HepG2 (cell line): Measurements from ENCODE around the gene ZFTA. TPM values are rescaled to one million over a fixed set of nuclear protein-coding genes. Genes with fewer than 3 reads are reported as not detected.
A peak's percentile ranks its signal among the peaks of the same experiment; 100 is the strongest.

Experiments used
- BCL6 ChIP-seq: IDR thresholded peaks from 2 replicates; pipeline ENCODE4 v1.6.1; 2016; ENCODE audit warnings: missing genetic modification reagents, missing compliant biosample characterization
- HDAC6 ChIP-seq: fragments of 200-600 bp; sonication (generic); IDR thresholded peaks from 2 replicates; pipeline ENCODE4 v1.7.0; 2017; ENCODE audit warnings: mild to moderate bottlenecking, antibody characterized with exemption, low read length, low read depth
- HNRNPH1 ChIP-seq: fragments of 200-400 bp; formaldehyde crosslinking; optimal IDR thresholded peaks from 2 replicates; pipeline ENCODE3; 2017; ENCODE audit warnings: mild to moderate bottlenecking, low read depth, low read length
- HOXA5 ChIP-seq: sonication (generic); formaldehyde crosslinking; IDR thresholded peaks from 2 replicates; pipeline ENCODE4 v1.4.0; 2020; ENCODE audit warnings: missing genetic modification reagents
- NR3C1 ChIP-seq: sonication (generic); formaldehyde crosslinking; IDR thresholded peaks from 2 replicates; pipeline ENCODE4 v1.4.0; 2020; ENCODE audit warnings: missing genetic modification reagents
- PHF21A ChIP-seq: sonication (generic); formaldehyde crosslinking; IDR thresholded peaks from 2 replicates; pipeline ENCODE4 v1.5.0; 2020; ENCODE audit warnings: mild to moderate bottlenecking, missing genetic modification reagents
- PTBP1 ChIP-seq: fragments of 200-400 bp; formaldehyde crosslinking; IDR thresholded peaks from 2 replicates; pipeline ENCODE4 v1.6.1; 2018; ENCODE audit warnings: low read length, low read depth; ENCODE audit not compliant: poor library complexity, severe bottlenecking
- RARA ChIP-seq: IDR thresholded peaks from 2 replicates; pipeline ENCODE4 v1.6.1; 2016; ENCODE audit warnings: missing genetic modification reagents, missing compliant biosample characterization
- SKIL ChIP-seq: sonication (generic); formaldehyde crosslinking; IDR thresholded peaks from 2 replicates; pipeline ENCODE4 v1.8.0; 2022; ENCODE audit warnings: missing genetic modification reagents, mild to moderate bottlenecking, moderate library complexity, borderline replicate concordance
- SRF ChIP-seq: IDR thresholded peaks from 2 replicates; pipeline ENCODE4 v1.6.1; 2011; ENCODE audit warnings: mild to moderate bottlenecking, low read depth, low read length, moderate library complexity
- SUZ12 ChIP-seq: fragments of 150-350 bp; IDR thresholded peaks from 2 replicates; pipeline ENCODE4 v1.6.1; 2014; ENCODE audit warnings: low read depth, low read length
- TBP ChIP-seq: sonication (generic); formaldehyde crosslinking; IDR thresholded peaks from 2 replicates; pipeline ENCODE4 v1.5.0; 2020; ENCODE audit warnings: missing genetic modification reagents
- TERF1 ChIP-seq: sonication (generic); formaldehyde crosslinking; IDR thresholded peaks from 2 replicates; pipeline ENCODE4 v1.8.0; 2022; ENCODE audit warnings: mild to moderate bottlenecking, missing genetic modification reagents, moderate library complexity
- THAP8 ChIP-seq: sonication (generic); formaldehyde crosslinking; IDR thresholded peaks from 2 replicates; pipeline ENCODE4 v1.5.1; 2020; ENCODE audit warnings: missing genetic modification reagents, mild to moderate bottlenecking, borderline replicate concordance
- TP53 ChIP-seq: sonication (generic); formaldehyde crosslinking; conservative IDR thresholded peaks from 2 replicates; pipeline ENCODE4 v1.4.0; 2020; ENCODE audit warnings: missing genetic modification reagents
- ZBTB21 ChIP-seq: sonication (generic); formaldehyde crosslinking; IDR thresholded peaks from 2 replicates; pipeline ENCODE4 v1.4.0; 2020; ENCODE audit warnings: missing genetic modification reagents
- ZNF432 ChIP-seq: sonication (generic); formaldehyde crosslinking; IDR thresholded peaks from 2 replicates; pipeline ENCODE4 v1.5.0; 2020; ENCODE audit warnings: missing genetic modification reagents, mild to moderate bottlenecking, borderline replicate concordance
- ZNF562 ChIP-seq: sonication (generic); formaldehyde crosslinking; IDR thresholded peaks from 2 replicates; pipeline ENCODE4 v1.8.0; 2022; ENCODE audit warnings: missing genetic modification reagents, borderline replicate concordance
- ZNF563 ChIP-seq: sonication (generic); formaldehyde crosslinking; IDR thresholded peaks from 2 replicates; pipeline ENCODE4 v1.8.0; 2022; ENCODE audit warnings: mild to moderate bottlenecking, moderate library complexity, missing genetic modification reagents
- ZNF576 ChIP-seq: sonication (generic); formaldehyde crosslinking; IDR thresholded peaks from 2 replicates; pipeline ENCODE4 v1.4.0; 2020; ENCODE audit warnings: mild to moderate bottlenecking, missing genetic modification reagents
- ZNF644 ChIP-seq: IDR thresholded peaks from 2 replicates; pipeline ENCODE4 v1.6.1; 2016; ENCODE audit warnings: low read depth
- ZNF678 ChIP-seq: sonication (generic); formaldehyde crosslinking; IDR thresholded peaks from 2 replicates; pipeline ENCODE4 v1.4.0; 2020; ENCODE audit warnings: mild to moderate bottlenecking, missing genetic modification reagents
- ZNF709 ChIP-seq: sonication (generic); formaldehyde crosslinking; IDR thresholded peaks from 2 replicates; pipeline ENCODE4 v1.5.0; 2020; ENCODE audit warnings: mild to moderate bottlenecking, missing genetic modification reagents
- ZNF780A ChIP-seq: sonication (generic); formaldehyde crosslinking; IDR thresholded peaks from 2 replicates; pipeline ENCODE4 v1.8.0; 2022; ENCODE audit warnings: mild to moderate bottlenecking, missing genetic modification reagents, moderate library complexity
- polyA plus RNA-seq, 8 experiments: library from polyadenylated mRNA; depleted of rRNA in 3 of 8; stranded (reverse) in 7 of 8; unstranded in 1 of 8; fragments of >200 nt; fragmentation: Illumina TruSeq in 4 of 8; extraction: Trizol in 4 of 8; gene quantifications; 2 replicates each; pipeline versions ENCODE4 v1.2.1 to v1.2.3, GENCODE V29; 2011 to 2016; ENCODE audit warnings: low read depth in 4 of 8, missing spikeins in 1 of 8, mixed read lengths in 1 of 8; ENCODE audit not compliant: insufficient read depth in 1 of 8
- total RNA-seq, 5 experiments: library from RNA; depleted of rRNA; stranded (reverse); fragments of >200 nt; fragmentation: Illumina TruSeq; extraction: Trizol; gene quantifications; 2 replicates each; pipeline ENCODE4 v1.2.3, GENCODE V29; 2016; ENCODE audit warnings: low read depth in 1 of 5
- TF ChIP-seq, protein P1 (sequence below): sonication (generic); formaldehyde crosslinking; IDR thresholded peaks from 2 replicates; pipeline ENCODE4 v1.8.1; 2023; ENCODE audit warnings: mild to moderate bottlenecking, moderate library complexity, missing genetic modification reagents
- TF ChIP-seq, protein P2 (sequence below): sonication (generic); formaldehyde crosslinking; IDR thresholded peaks from 2 replicates; pipeline ENCODE4 v1.5.1; 2020; ENCODE audit warnings: mild to moderate bottlenecking, missing genetic modification reagents, borderline replicate concordance

Gene ZFTA
- total and polyA plus RNA-seq, 2 of the 13 experiments (the other 11 are each of a cell fraction or from before 2014, with no cell fraction given) = 3.9 to 10.4 TPM

DNA sequence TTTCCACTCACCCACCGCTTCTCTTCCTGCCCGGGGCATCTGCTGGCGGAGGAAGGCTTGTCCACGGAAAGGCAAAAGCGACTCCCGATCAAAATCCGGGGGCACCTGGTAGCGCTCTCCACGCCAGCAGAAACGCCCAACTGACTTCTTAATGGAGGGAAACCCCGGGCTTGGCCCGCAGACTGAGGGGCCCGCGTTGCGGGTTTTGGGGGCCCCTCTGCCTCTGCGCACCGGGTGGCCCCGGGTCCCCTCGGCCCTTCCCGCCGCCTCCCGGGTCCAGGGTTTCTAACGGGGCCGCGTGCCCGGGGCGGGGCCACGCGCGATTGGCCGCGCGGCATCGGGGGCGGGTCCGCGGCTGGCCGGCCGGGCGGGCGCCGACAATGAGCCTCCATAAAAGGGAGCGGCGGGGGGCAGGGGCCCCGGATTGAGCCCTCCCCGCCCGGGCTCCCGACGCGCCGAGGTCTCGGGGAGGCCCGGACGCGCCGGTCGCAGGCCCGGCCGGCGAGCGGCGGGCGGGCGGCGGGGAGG, 44.5 kb upstream of the ZFTA start, which contains the start of gene SPINDOC (continued):
- TF ChIP-seq ZNF709 (CRISPR knock-in tag) = 0 out of 2 replicates have a peak, but pooled peaks have one; percentile 49
- TF ChIP-seq, protein P1, sequence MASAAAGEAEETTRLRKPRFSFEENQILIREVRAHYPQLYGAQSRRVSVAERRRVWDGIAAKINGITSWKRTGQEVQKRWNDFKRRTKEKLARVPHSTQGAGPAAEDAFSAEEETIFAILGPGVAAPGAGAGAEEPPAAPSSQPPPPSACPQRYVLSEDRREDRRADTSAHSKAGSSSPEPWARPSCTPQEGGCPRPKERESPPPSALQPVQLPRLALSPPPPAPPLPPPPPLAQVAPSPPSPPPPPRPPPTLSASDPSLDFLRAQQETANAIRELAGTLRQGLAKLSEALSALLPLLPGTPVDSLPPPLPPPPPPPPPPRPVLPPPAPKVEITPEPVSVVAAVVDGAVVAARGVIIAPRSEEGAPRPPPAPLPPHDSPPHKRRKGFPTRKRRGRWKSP (CRISPR knock-in tag) = no peak
- no peak for TF ChIP-seq ZNF644 (CRISPR knock-in tag)
- TF ChIP-seq BCL6 = no peak
- no peak for TF ChIP-seq TERF1
- TF ChIP-seq HDAC6 = no peak
- no peak for TF ChIP-seq ZNF432
- TF ChIP-seq THAP8 (CRISPR knock-in tag) = no peak
- TF ChIP-seq ZBTB21 (CRISPR knock-in tag) = no peak
- TF ChIP-seq NR3C1 (CRISPR knock-in tag) = no peak
- TF ChIP-seq ZNF780A = no peak
- peak; percentile 76 for TF ChIP-seq SRF
- 0 out of 2 replicates have a peak, but pooled peaks have one; percentile 42 for TF ChIP-seq ZNF563 (CRISPR knock-in tag)
- no peak for TF ChIP-seq HNRNPH1
- TF ChIP-seq SKIL (CRISPR knock-in tag) = no peak
- no peak for TF ChIP-seq ZNF562
- TF ChIP-seq ZNF678 = no peak
- TF ChIP-seq SUZ12 = no peak
- TF ChIP-seq RARA (CRISPR knock-in tag) = no peak
- no peak for TF ChIP-seq HOXA5 (CRISPR knock-in tag)
- TF ChIP-seq, protein P2, sequence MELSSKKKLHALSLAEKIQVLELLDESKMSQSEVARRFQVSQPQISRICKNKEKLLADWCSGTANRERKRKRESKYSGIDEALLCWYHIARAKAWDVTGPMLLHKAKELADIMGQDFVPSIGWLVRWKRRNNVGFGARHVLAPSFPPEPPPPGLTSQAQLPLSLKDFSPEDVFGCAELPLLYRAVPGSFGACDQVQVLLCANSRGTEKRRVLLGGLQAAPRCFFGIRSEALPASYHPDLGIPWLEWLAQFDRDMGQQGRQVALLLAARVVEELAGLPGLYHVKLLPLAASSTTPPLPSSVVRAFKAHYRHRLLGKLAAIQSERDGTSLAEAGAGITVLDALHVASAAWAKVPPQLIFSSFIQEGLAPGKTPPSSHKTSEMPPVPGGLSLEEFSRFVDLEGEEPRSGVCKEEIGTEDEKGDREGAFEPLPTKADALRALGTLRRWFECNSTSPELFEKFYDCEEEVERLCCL (CRISPR knock-in tag) = no peak
- no peak for TF ChIP-seq PTBP1
- TF ChIP-seq TP53 (CRISPR knock-in tag) = no peak
- no peak for TF ChIP-seq PHF21A (CRISPR knock-in tag)
- no peak for TF ChIP-seq TBP (CRISPR knock-in tag)
- TF ChIP-seq ZNF576 (CRISPR knock-in tag) = no peak
